KOPT-K1 (cell line): ENCODE measurements around the gene GNAT3.

ENCODE experiments used
- H3K27ac ChIP-seq: fragments of 200-600 bp; sonication (generic); 2 replicates; pipeline ENCODE4 v1.5.1; 2016; ENCODE audit warnings: antibody characterized with exemption, mild to moderate bottlenecking, low read depth, low read length; ENCODE audit not compliant: poor library complexity, severe bottlenecking
- H3K36me3 ChIP-seq: fragments of 200-600 bp; sonication (generic); 2 replicates; pipeline ENCODE4 v1.5.1; 2017; ENCODE audit warnings: antibody characterized with exemption, mild to moderate bottlenecking, low read length, moderate library complexity; ENCODE audit not compliant: insufficient read depth
- H3K9me3 ChIP-seq: fragments of 200-600 bp; sonication (generic); 2 replicates; pipeline ENCODE4 v1.5.1; 2017; ENCODE audit warnings: antibody characterized with exemption, low read length, mild to moderate bottlenecking; ENCODE audit not compliant: insufficient read depth, poor library complexity, severe bottlenecking

The GNAT3 gene

GRCh38 chr7:80485721-80486120 lies 26.1 kb downstream of the GNAT3 start:
- no peaks in the 10 kb centered on the region for H3K36me3 ChIP-seq
- no peak overlapping the region for H3K27ac ChIP-seq
- no peaks in the 10 kb centered on the region for H3K9me3 ChIP-seq

DNA sequence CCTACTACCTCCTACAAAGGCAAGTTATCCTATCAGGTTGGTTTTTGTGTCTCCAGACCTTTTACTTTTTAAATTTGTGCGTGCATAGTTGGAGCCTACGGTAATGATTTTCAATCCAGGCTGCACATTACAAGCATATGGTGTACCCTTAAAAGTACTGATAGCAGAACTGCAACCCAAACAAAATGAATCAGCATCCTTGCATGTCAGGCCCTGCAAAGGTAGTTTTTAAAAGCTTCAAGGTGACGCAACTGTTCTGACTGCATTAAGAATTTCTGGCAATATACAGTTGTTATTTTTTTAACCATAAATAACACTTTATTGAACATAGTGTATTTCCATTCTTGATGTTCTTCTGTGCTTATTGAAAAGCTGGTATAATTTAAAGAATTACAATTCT lies 28.9 kb downstream of the GNAT3 start:
- H3K9me3 ChIP-seq, result no peaks in the 10 kb centered on the region
- H3K27ac ChIP-seq, result no peak overlapping the region
- no peaks in the 10 kb centered on the region for H3K36me3 ChIP-seq

- Histone ChIP-seq H3K9me3 (no peaks in the 10 kb centered on the region), H3K36me3 (no peaks in the 10 kb centered on the region), H3K27ac (no peak overlapping the region)
Observed at GRCh38 chr7:80481196-80481884, 30.5 kb downstream of the GNAT3 start.

DNA sequence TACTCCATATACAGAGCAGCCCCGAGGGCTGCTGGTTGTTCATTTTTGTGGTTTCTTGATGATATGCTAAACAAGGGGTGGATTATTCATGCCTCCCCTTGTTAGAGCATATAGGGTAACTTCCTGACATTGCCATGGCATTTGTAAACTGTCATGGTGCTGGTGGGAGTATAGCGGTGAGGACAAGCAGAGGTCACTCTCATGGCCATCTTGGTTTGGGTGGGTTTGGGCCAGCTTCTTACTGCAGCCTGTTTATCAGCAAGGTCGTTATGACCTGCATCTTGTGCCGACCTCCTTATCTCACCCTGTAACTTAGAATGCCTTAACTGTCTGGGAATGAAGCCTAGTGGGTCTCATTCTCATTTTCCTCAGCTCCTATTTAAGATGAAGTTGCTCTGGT lies 31.3 kb downstream of the GNAT3 start:
- Histone ChIP-seq H3K27ac (no peak overlapping the region), H3K36me3 (no peaks in the 10 kb centered on the region), H3K9me3 (no peaks in the 10 kb centered on the region)

DNA sequence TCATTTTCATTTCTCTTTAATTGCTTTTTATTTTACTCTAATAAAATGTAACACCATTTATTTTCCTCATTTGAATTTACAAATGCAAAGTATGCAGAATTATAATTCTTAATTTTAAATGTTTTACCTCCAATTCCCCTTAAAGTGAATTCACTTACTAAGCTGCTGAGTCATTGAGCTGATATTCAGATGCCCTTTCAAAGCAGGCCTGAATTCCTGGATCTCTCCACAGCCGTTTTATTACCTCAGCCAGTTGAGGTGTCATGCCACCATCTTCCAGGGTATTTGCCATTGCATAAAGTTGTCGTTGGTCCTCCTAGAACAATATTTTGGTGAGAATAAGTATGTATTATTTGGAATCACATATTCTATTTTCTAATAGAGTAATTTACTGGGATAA lies 33.2 kb downstream of the GNAT3 start:
- H3K27ac ChIP-seq, result no peak overlapping the region
- no peaks in the 10 kb centered on the region for H3K36me3 ChIP-seq
- H3K9me3 ChIP-seq, result no peaks in the 10 kb centered on the region

GRCh38 chr7:80476035-80476434 lies 35.8 kb downstream of the GNAT3 start:
- Histone ChIP-seq H3K9me3 (no peaks in the 10 kb centered on the region), H3K36me3 (no peaks in the 10 kb centered on the region), H3K27ac (no peak overlapping the region)

DNA sequence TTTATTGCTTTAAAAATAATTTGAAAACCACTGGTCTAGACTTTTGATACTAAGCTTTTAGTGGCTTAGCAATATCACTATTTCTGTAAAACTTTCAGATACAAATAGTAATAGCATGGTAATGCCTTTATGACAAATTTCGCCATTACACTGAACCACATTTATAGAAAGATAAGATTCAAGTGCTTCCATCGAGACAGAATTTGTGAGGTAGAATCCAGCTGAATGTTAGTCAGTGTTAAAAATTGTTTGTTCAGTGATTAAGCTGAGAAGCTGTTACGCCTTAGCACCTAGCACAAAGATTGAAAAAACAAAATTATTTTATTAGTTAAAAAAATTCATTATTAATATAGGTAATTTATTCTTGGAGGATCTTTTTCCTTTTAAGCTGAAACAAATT lies 36.5 kb downstream of the GNAT3 start:
- no peaks in the 10 kb centered on the region for H3K36me3 ChIP-seq
- no peak overlapping the region for H3K27ac ChIP-seq
- H3K9me3 ChIP-seq, result no peaks in the 10 kb centered on the region

GRCh38 chr7:80473751-80474150 lies 38.1 kb downstream of the GNAT3 start:
- H3K36me3 ChIP-seq, result no peaks in the 10 kb centered on the region
- no peaks in the 10 kb centered on the region for H3K9me3 ChIP-seq
- H3K27ac ChIP-seq, result no peak overlapping the region

DNA sequence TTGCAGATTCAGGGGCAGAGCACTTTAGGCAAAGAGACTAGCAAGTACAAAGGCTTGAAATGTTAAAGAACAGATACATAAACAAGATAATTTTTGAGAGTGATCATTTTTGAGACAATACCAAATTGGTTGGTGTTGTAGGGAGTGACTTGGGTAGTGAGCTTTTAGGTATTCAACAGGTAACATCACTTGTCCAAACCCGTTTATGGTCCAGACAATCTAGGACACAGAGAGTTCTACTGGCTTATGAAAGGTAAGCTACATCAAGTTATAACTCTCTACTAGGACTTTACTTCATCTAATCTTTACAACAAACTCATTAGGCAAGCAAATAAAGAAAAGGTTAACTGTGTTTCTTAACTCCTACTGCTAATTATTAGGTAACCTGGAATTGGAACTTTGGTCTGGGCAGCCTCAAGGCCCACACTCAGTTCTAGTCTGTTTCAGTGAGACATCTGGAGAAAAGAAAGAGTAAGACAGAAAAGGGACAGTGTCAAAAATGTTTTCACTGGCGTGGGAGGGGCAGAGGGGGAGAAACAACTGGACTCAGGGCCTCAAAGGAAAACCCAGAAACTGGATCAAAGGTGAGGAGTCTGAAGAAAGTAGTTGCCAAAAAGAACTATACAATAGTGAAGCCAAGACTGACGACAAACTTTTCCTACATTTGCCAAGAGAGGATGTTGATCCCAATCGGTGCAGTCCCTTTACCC lies 39.2 kb downstream of the GNAT3 start:
- no peaks in the 10 kb centered on the region for H3K36me3 ChIP-seq
- H3K9me3 ChIP-seq, result no peaks in the 10 kb centered on the region
- no peak overlapping the region for H3K27ac ChIP-seq

GRCh38 chr7:80468931-80469714 lies 42.7 kb downstream of the GNAT3 start:
- Histone ChIP-seq H3K27ac (no peak overlapping the region), H3K9me3 (no peaks in the 10 kb centered on the region), H3K36me3 (no peaks in the 10 kb centered on the region)

DNA sequence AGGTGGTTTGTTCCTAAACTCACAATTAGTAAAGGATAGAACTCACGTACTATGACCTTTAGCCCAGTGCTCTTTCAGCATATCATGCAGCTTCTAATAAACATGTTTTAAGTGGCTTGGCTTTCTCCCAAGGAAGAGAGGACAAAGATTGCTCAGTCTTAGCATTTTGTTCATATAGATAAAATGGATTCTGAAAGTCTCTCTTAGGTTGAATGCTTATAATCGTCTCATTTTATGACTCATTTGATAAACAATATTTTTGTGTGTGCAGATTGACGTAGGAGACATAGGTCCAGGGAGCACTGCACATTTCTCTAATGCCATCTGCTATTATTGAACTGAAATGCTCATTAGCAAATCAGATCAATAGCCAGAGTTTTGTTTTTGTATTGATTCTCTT lies 44.8 kb downstream of the GNAT3 start:
- H3K36me3 ChIP-seq, result no peaks in the 10 kb centered on the region
- H3K9me3 ChIP-seq, result no peaks in the 10 kb centered on the region
- H3K27ac ChIP-seq, result no peak overlapping the region

DNA sequence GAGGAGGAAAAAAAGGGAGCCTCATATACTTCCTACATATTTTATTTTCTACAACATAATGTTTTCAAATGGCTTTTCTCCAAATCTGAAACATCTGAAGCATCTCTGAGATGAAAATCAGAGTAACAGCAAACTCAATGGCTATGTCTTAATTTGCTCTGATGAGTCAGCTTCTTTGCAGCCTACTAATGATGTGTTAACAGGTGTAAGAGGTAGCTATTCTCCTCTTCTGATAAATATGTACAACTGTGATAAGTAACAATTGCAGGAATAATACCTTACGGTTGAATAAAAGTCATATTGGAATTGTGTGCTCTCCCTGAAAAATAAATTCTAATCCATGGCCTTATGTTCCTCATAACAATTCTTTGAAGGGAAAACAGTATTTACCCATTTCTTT lies 45.2 kb downstream of the GNAT3 start:
- H3K27ac ChIP-seq, result no peak overlapping the region
- no peaks in the 10 kb centered on the region for H3K36me3 ChIP-seq
- H3K9me3 ChIP-seq, result no peaks in the 10 kb centered on the region

GRCh38 chr7:80464211-80464610 lies 47.7 kb downstream of the GNAT3 start:
- no peaks in the 10 kb centered on the region for H3K36me3 ChIP-seq
- H3K9me3 ChIP-seq, result no peaks in the 10 kb centered on the region

DNA sequence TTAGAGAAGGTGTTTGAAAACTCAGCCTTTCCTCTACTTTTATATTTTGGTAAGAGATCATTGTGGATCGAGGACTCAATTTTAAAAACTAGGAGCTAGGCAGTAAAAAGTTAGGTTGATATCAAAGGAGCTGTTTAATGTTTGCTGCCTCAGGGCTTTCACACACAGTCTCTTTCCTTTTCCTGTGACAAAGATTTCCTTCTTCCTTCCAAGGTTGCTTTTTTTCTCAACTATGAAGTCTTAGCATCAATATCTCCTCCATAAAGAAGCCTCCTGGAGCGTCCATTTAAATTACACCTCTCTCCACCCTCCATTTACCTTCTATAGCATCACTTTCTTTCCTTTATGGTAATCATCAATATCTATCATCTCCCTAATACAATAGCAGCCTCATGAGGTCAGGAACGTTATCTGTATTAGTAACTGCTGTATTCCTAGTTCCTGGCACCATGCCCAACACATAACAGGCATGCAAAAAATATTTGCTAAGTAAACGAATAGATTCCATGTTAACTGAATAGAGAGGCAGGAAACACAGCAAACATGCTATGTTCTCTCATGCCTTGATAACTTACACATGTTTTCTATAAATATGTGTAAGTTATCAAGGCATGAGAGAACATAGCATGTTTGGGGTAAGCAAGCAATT lies 48.5 kb downstream of the GNAT3 start:
- H3K27ac ChIP-seq, result no peak overlapping the region
- no peaks in the 10 kb centered on the region for H3K36me3 ChIP-seq
- H3K9me3 ChIP-seq, result no peaks in the 10 kb centered on the region

More at GRCh38 chr7:80464211-80464610, 47.7 kb downstream of the GNAT3 start:
- no peak overlapping the region for H3K27ac ChIP-seq

DNA sequence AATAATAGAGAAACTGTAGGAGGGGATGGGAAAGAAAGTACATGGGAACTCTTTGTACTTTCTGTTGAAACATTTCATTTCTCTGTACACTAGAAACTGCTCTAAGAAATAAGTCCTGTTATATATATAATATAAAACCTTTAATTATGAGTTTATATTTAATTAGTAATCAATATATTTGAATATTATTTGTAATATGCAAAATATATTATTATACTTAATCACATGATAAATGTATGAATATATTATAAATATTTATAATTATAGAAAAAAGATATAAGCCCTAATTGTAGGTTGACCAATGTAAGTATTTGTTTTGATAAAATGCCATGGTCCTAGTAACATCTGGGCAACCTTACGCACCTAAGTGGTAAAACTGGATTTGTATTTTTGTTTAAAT lies 51.0 kb downstream of the GNAT3 start:
- no peaks in the 10 kb centered on the region for H3K9me3 ChIP-seq
- H3K27ac ChIP-seq, result no peak overlapping the region
- H3K36me3 ChIP-seq, result no peaks in the 10 kb centered on the region
